Endometrial microvascular endothelial cells (primary cell): ENCODE measurements around the gene ZGPAT. TPM values are rescaled to one million over a fixed set of nuclear protein-coding genes. Genes with fewer than 3 reads are reported as not detected.

Experiments used
- total RNA-seq: library from RNA; depleted of rRNA; stranded (reverse); fragments of >200 nt; gene quantifications from one replicate; pipeline ENCODE4 v1.2.3, GENCODE V29; 2015; ENCODE audit errors: inconsistent ontology term

ZGPAT gene
- total RNA-seq, 1 donor from 2014 or later: 39.2 TPM

Other genes with a start within 250 kb of the ZGPAT start
- not detected for gene KCNQ2, start 235.4 kb upstream of the ZGPAT start, total RNA-seq
- gene EEF1A2, start 209.0 kb upstream of the ZGPAT start, total RNA-seq: 0.09 TPM
- 126 TPM for gene PPDPF, start 187.3 kb upstream of the ZGPAT start, total RNA-seq
- not detected for gene PTK6, start 170.7 kb upstream of the ZGPAT start, total RNA-seq
- not detected for gene SRMS, start 160.3 kb upstream of the ZGPAT start, total RNA-seq
- gene FNDC11, start 153.9 kb upstream of the ZGPAT start, total RNA-seq: 0.37 TPM
- 61.5 TPM for gene HELZ2, start 133.8 kb upstream of the ZGPAT start, total RNA-seq
- 11.9 TPM for gene GMEB2, start 80.9 kb upstream of the ZGPAT start, total RNA-seq
- 0.65 TPM for gene STMN3, start 54.6 kb upstream of the ZGPAT start, total RNA-seq
- gene RTEL1, start 49.7 kb upstream of the ZGPAT start, total RNA-seq: 15.1 TPM
- gene TNFRSF6B, start 11.4 kb upstream of the ZGPAT start, total RNA-seq: 175 TPM
- 55.7 TPM for gene ARFRP1, start 63 bp upstream of the ZGPAT start, total RNA-seq
- gene LIME1, start 28.6 kb downstream of the ZGPAT start, total RNA-seq: 9.3 TPM
- gene SLC2A4RG, start 31.7 kb downstream of the ZGPAT start, total RNA-seq: 17.3 TPM
- gene ZBTB46, start 123.2 kb downstream of the ZGPAT start, total RNA-seq: not detected
- not detected for gene ABHD16B, start 153.5 kb downstream of the ZGPAT start, total RNA-seq
- 174 TPM for gene TPD52L2, start 157.2 kb downstream of the ZGPAT start, total RNA-seq
- gene DNAJC5, start 187.1 kb downstream of the ZGPAT start, total RNA-seq: 76.7 TPM
- 19.3 TPM for gene UCKL1, start 248.4 kb downstream of the ZGPAT start, total RNA-seq